Endothelial cell of umbilical vein (primary cell): Measurements from ENCODE around the gene GZMM. TPM values are rescaled to one million over a fixed set of nuclear protein-coding genes. Genes with fewer than 3 reads are reported as not detected.

Experiments used
- BruUV-seq: library from RNA; stranded (reverse); fragments of 400-500 nt; replicated peaks from 2 replicates; lab custom pipeline; 2021; lab: Mats Ljungman, UMichigan
- CTCF ChIA-PET: fragments of 300-600, 350-600 bp; sonication (Branson Sonifier 250); formaldehyde crosslinking; loops from one replicate; lab custom pipeline; 2021; ENCODE audit warnings: antibody characterized with exemption, inconsistent platforms; lab: Charles Lee
- POLR2A ChIA-PET: fragments of 300-600, 350-600 bp; sonication (Branson Sonifier 250); formaldehyde crosslinking; loops from one replicate; lab custom pipeline; 2021; ENCODE audit warnings: antibody characterized with exemption, inconsistent platforms; lab: Charles Lee
- DNase-seq: peaks from one replicate; pipeline ENCODE4 v3.0.0-alpha.2; 2011; ENCODE audit warnings: low read depth, low spot score
- FAIRE-seq: peaks from 2 replicates; lab custom pipeline; 2011; peaks lifted over from hg19 to GRCh38; lab: Jason Lieb, UNC
- H2AFZ ChIP-seq: 2 replicates; pipeline ENCODE4 v1.6.0; 2012; ENCODE audit warnings: low read depth, low read length, control low read depth, inconsistent platforms
- H3K27ac ChIP-seq: 2 replicates; pipeline ENCODE4 v1.5.1; 2011; ENCODE audit warnings: low read depth, mild to moderate bottlenecking, control low read depth, low read length, moderate library complexity; ENCODE audit not compliant: insufficient read depth
- H3K27me3 ChIP-seq, 2 experiments: 2 replicates each; pipeline versions ENCODE4 v1.6.0 to v1.6.1; 2011; ENCODE audit warnings: low read length in 2 of 2, mixed read lengths in 1 of 2; ENCODE audit not compliant: control insufficient read depth in 2 of 2, insufficient read depth in 2 of 2
- H3K36me3 ChIP-seq, 2 experiments: 2 replicates in 1 of 2; 3 replicates in 1 of 2; pipeline ENCODE4 v1.5.1; 2011; ENCODE audit warnings: low read length in 2 of 2, mild to moderate bottlenecking in 1 of 2, moderate library complexity in 1 of 2; ENCODE audit not compliant: control insufficient read depth in 2 of 2, insufficient read depth in 2 of 2; ENCODE audit errors: extremely low read depth in 1 of 2
- H3K4me1 ChIP-seq: 3 replicates; pipeline ENCODE4 v1.5.1; 2011; ENCODE audit warnings: mild to moderate bottlenecking, low read length; ENCODE audit not compliant: control insufficient read depth, insufficient read depth; ENCODE audit errors: extremely low read depth
- H3K4me2 ChIP-seq: 2 replicates; pipeline ENCODE4 v1.6.1; 2011; ENCODE audit warnings: low read length, control low read depth, mixed read lengths; ENCODE audit not compliant: insufficient read depth
- H3K4me3 ChIP-seq, 3 experiments: fragments of 200-600 bp in 1 of 3; sonication (generic), shearing (Covaris generic) in 1 of 3; replicated peaks in 1 of 3; 2 replicates each; pipeline ENCODE4 v1.5.1; 2011 to 2016; ENCODE audit warnings: control low read depth in 3 of 3, low read length in 3 of 3, mild to moderate bottlenecking in 2 of 3, inconsistent platforms in 1 of 3, low read depth in 1 of 3, moderate library complexity in 1 of 3; ENCODE audit not compliant: insufficient read depth in 1 of 3
- H3K79me2 ChIP-seq: 2 replicates; pipeline ENCODE4 v1.6.0; 2012; ENCODE audit warnings: low read length, inconsistent platforms; ENCODE audit not compliant: control insufficient read depth, insufficient read depth
- H3K9ac ChIP-seq: replicated peaks from 2 replicates; pipeline ENCODE3; 2011; ENCODE audit warnings: low read length, control low read depth; ENCODE audit not compliant: insufficient read depth; ENCODE audit errors: extremely low read depth
- H3K9me1 ChIP-seq: replicated peaks from 3 replicates; pipeline ENCODE4 v1.6.0; 2011; ENCODE audit warnings: mild to moderate bottlenecking, low read length; ENCODE audit not compliant: control insufficient read depth, insufficient read depth; ENCODE audit errors: extremely low read depth
- H3K9me3 ChIP-seq: replicated peaks from 2 replicates; pipeline ENCODE4 v1.5.1; 2012; ENCODE audit warnings: low read length, inconsistent platforms; ENCODE audit not compliant: control insufficient read depth, insufficient read depth
- H4K20me1 ChIP-seq: replicated peaks from 2 replicates; pipeline ENCODE3; 2011; ENCODE audit warnings: mild to moderate bottlenecking, low read length; ENCODE audit not compliant: control insufficient read depth, insufficient read depth; ENCODE audit errors: extremely low read depth
- EZH2 ChIP-seq: IDR thresholded peaks from 2 replicates; pipeline ENCODE4 v1.6.1; 2012; ENCODE audit warnings: borderline replicate concordance, low read depth, mild to moderate bottlenecking, moderate library complexity, low read length, inconsistent platforms; ENCODE audit not compliant: severe bottlenecking
- FOS ChIP-seq: IDR thresholded peaks from 2 replicates; pipeline ENCODE4 v1.6.1; 2011; ENCODE audit warnings: mild to moderate bottlenecking, low read length, moderate library complexity, borderline replicate concordance; ENCODE audit not compliant: insufficient read depth
- GATA2 ChIP-seq: IDR thresholded peaks from 2 replicates; pipeline ENCODE4 v1.7.0; 2011; ENCODE audit warnings: low read depth, mild to moderate bottlenecking, moderate library complexity, mixed read lengths, low read length; ENCODE audit not compliant: insufficient read length, insufficient read depth
- MYC ChIP-seq: IDR thresholded peaks from one replicate; pipeline ENCODE4 v1.6.1; 2011; ENCODE audit warnings: mild to moderate bottlenecking, low read depth, low read length
- POLR2A ChIP-seq: IDR thresholded peaks from 2 replicates; pipeline ENCODE4 v1.6.1; 2012; ENCODE audit warnings: low read depth, mild to moderate bottlenecking, control low read depth, low read length
- POLR2AphosphoS5 ChIP-seq: IDR thresholded peaks from 2 replicates; pipeline ENCODE4 v1.6.1; 2012; ENCODE audit warnings: low read depth, mild to moderate bottlenecking, control low read depth, low read length, moderate library complexity; ENCODE audit not compliant: insufficient read depth
- dilution Hi-C: fragments of 300-500 bp; cut with MboI; formaldehyde crosslinking; loops from one replicate; pipeline ENCODE4 v1.15.0; 2019; ENCODE audit warnings: low sequenced_read_pairs; ENCODE audit not compliant: extremely low pct_ligation_motif_present
- intact Hi-C: fragments of 100-400 bp; cut with micrococcal nuclease; formaldehyde crosslinking; loops from one replicate; pipeline ENCODE4 v1.10.0; 2022
- polyA plus RNA-seq, 4 experiments: library from polyadenylated mRNA; depleted of rRNA in 3 of 4; stranded (reverse) in 3 of 4; unstranded in 1 of 4; fragments of >200 nt; gene quantifications; 2 replicates each; pipeline versions ENCODE4 v1.2.1 to v1.2.3, GENCODE V29; 2011 to 2012; ENCODE audit warnings: missing spikeins in 1 of 4
- total RNA-seq: library from RNA; stranded (reverse); gene quantifications from 2 replicates; pipeline ENCODE4 v1.2.3, GENCODE V29; 2021
- TF ChIP-seq, protein P1 (sequence below): IDR thresholded peaks from 2 replicates; pipeline ENCODE4 v1.6.1; 2011; ENCODE audit not compliant: insufficient read depth, insufficient read length
- TF ChIP-seq, protein P2 (sequence below), 2 donors: IDR thresholded peaks; 1 replicate in 1 of 2; 2 replicates in 1 of 2; pipeline ENCODE4 v1.5.1; 2011; ENCODE audit warnings: low read length in 2 of 2, mild to moderate bottlenecking in 2 of 2, moderate library complexity in 2 of 2, control low read depth in 1 of 2, inconsistent platforms in 1 of 2, low read depth in 1 of 2; ENCODE audit not compliant: insufficient read depth in 1 of 2; ENCODE audit errors: extremely low read depth in 1 of 2

Gene GZMM
- total and polyA plus RNA-seq, 2 donors (not counting 3 experiments of a cell fraction or from before 2014, with no cell fraction given), result not detected

DNA sequence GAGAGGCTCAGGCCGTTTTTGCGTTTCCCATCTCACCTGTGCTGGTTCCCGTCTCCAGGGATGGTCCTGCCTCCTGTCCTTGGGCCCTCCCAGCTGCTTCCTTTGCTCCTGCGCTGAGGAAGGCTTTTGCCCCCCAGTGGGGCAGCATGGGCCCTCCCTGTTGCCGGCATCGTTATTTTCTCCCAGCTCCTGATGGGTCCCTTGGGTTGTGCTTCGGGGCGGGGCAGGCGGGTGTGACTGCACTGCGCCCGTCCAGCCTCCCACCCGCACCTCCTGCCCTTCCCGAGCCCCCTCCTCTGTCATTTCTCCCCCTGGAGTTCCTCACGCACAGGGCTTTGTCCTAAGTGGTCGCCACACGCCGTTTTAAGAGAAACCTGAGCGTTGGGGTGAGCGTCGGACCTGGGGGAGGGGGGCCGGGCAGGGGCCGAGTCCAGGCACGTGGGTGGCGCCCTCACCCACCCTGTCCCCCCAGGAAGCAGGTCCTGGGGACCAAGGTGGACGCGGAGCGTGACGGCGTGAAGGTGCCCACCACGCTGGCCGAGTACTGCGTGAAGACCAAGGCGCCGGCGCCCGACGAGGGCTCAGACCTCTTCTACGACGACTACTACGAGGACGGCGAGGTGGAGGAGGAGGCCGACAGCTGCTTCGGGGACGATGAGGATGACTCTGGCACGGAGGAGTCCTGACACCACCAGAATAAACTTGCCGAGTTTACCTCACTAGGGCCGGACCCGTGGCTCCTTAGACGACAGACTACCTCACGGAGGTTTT, 2.8 kb upstream of the GZMM start:
- no peak for FAIRE-seq
- dilution Hi-C loops, result no loop called here
- CTCF ChIA-PET, result interaction anchor here (1.7 kb wide), 1 partner anchor 9 kb away, joined by 7 read pairs; the partner anchor contains the start of gene CDC34

DNA sequence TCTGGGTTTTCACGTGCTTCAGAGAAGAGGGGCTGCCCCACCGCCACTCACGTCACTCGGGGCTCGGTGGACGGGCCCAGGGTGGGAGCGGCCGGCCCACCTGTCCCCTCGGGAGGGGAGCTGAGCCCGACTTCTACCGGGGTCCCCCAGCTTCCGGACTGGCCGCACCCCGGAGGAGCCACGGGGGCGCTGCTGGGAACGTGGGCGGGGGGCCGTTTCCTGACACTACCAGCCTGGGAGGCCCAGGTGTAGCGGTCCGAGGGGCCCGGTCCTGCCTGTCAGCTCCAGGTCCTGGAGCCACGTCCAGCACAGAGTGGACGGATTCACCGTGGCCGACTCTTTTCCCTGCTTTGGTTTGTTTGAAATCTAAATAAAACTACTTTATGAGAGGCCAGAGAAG, 2.2 kb upstream of the GZMM start:
- CTCF ChIA-PET, result interaction anchor here (1.7 kb wide), 1 partner anchor 10 kb away, joined by 7 read pairs; the partner anchor contains the start of gene CDC34
- H3K27ac ChIP-seq, result no peak overlapping the region
- H3K4me3 ChIP-seq, result no peak overlapping the region
- H3K9me1 ChIP-seq, result no peaks in the 10 kb centered on the region
- H3K4me2 ChIP-seq, result no peak overlapping the region
- H3K79me2 ChIP-seq, result peaks cover 2% of the 10 kb centered on the region
- H3K36me3 ChIP-seq, result peaks cover 5 to 36% of the 10 kb centered on the region in 2 experiments
- no peaks in the 10 kb centered on the region for H3K4me1 ChIP-seq
- no peaks in the 10 kb centered on the region for H3K9me3 ChIP-seq
- POLR2A ChIA-PET, result no interaction called here
- H3K9ac ChIP-seq, result no peak overlapping the region
- TF ChIP-seq EZH2 (no peak), POLR2A (no peak), POLR2AphosphoS5 (no peak), GATA2 (no peak), FOS (no peak), MYC (no peak)
- TF ChIP-seq, protein P1, sequence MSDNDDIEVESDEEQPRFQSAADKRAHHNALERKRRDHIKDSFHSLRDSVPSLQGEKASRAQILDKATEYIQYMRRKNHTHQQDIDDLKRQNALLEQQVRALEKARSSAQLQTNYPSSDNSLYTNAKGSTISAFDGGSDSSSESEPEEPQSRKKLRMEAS, result no peak
- TF ChIP-seq, protein P2, sequence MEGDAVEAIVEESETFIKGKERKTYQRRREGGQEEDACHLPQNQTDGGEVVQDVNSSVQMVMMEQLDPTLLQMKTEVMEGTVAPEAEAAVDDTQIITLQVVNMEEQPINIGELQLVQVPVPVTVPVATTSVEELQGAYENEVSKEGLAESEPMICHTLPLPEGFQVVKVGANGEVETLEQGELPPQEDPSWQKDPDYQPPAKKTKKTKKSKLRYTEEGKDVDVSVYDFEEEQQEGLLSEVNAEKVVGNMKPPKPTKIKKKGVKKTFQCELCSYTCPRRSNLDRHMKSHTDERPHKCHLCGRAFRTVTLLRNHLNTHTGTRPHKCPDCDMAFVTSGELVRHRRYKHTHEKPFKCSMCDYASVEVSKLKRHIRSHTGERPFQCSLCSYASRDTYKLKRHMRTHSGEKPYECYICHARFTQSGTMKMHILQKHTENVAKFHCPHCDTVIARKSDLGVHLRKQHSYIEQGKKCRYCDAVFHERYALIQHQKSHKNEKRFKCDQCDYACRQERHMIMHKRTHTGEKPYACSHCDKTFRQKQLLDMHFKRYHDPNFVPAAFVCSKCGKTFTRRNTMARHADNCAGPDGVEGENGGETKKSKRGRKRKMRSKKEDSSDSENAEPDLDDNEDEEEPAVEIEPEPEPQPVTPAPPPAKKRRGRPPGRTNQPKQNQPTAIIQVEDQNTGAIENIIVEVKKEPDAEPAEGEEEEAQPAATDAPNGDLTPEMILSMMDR (IDR thresholded peaks at IDR 0.05; ENCODE audit: extremely low read depth in 1 of 2, insufficient read depth in 1 of 2, low read depth in 1 of 2, low read length in 2 of 2), result no peak
- no peaks in the 10 kb centered on the region for H3K27me3 ChIP-seq
- DNase-seq, result no peak
- H4K20me1 ChIP-seq, result no peaks in the 10 kb centered on the region
- intact Hi-C loops, result no loop called here
- FAIRE-seq, result no peak
- no peak overlapping the region for H2AFZ ChIP-seq
- dilution Hi-C loops, result no loop called here
- TSS peak; percentile 12 for BruUV-seq

More for the DNA sequence above, 2.8 kb upstream of the GZMM start:
- POLR2A ChIA-PET, result no interaction called here
- TF ChIP-seq, protein P1, result no peak
- TF ChIP-seq GATA2, result no peak
- TF ChIP-seq FOS, result no peak
- H2AFZ ChIP-seq, result no peak overlapping the region
- intact Hi-C loops, result no loop called here
- H3K9ac ChIP-seq, result no peak overlapping the region
- H3K79me2 ChIP-seq, result peaks cover 3% of the 10 kb centered on the region
- DNase-seq, result no peak
- H3K9me3 ChIP-seq, result no peaks in the 10 kb centered on the region
- no peaks in the 10 kb centered on the region for H4K20me1 ChIP-seq
- H3K27me3 ChIP-seq, result no peaks in the 10 kb centered on the region
- H3K9me1 ChIP-seq, result no peaks in the 10 kb centered on the region
- BruUV-seq, result no TSS peak
- H3K36me3 ChIP-seq, result peaks cover 5 to 41% of the 10 kb centered on the region in 2 experiments
- H3K4me2 ChIP-seq, result no peak overlapping the region
- no peaks in the 10 kb centered on the region for H3K4me1 ChIP-seq
- H3K4me3 ChIP-seq, result no peak overlapping the region
- H3K27ac ChIP-seq, result no peak overlapping the region
